AG09319 (cell line): ENCODE results near the gene HDAC7.

Experiments
- DNase-seq: peaks from one replicate; pipeline ENCODE4 v3.0.0-alpha.2; 2010; ENCODE audit warnings: low read depth; ENCODE audit errors: extremely low read depth
- CTCF ChIP-seq: IDR thresholded peaks from 2 replicates; pipeline ENCODE4 v1.5.1; 2011; ENCODE audit warnings: low read depth, mild to moderate bottlenecking, inconsistent platforms, low read length, moderate library complexity

The HDAC7 gene

GRCh38 chr12:47819896-47820630, at the start of gene HDAC7:
TSS of gene HDAC7 (minus strand) at chr12:47819903. CDS start at chr12:47819785, 118 bp downstream.
- no peak for TF ChIP-seq CTCF
- DNase-seq = peak; percentile 75

- no peak for DNase-seq
- TF ChIP-seq CTCF = no peak
These were observed 48.9 kb upstream of the HDAC7 start for GRCh38 chr12:47868552-47869031.

- no peak for DNase-seq
- TF ChIP-seq CTCF = no peak
These were observed 48.3 kb upstream of the HDAC7 start for GRCh38 chr12:47868041-47868440.

GRCh38 chr12:47867495-47867941, 47.8 kb upstream of the HDAC7 start:
- DNase-seq = no peak
- no peak for TF ChIP-seq CTCF

- TF ChIP-seq CTCF = no peak
- no peak for DNase-seq
These were observed 45.0 kb upstream of the HDAC7 start for GRCh38 chr12:47864646-47865235.

- DNase-seq = no peak
- TF ChIP-seq CTCF = no peak
These were observed 44.3 kb upstream of the HDAC7 start for GRCh38 chr12:47863985-47864384.

GRCh38 chr12:47863467-47863866, 43.8 kb upstream of the HDAC7 start:
- no peak for TF ChIP-seq CTCF
- DNase-seq = no peak
